ENCODE results near the gene CYB5R3.

- TF ChIP-seq, protein P1, sequence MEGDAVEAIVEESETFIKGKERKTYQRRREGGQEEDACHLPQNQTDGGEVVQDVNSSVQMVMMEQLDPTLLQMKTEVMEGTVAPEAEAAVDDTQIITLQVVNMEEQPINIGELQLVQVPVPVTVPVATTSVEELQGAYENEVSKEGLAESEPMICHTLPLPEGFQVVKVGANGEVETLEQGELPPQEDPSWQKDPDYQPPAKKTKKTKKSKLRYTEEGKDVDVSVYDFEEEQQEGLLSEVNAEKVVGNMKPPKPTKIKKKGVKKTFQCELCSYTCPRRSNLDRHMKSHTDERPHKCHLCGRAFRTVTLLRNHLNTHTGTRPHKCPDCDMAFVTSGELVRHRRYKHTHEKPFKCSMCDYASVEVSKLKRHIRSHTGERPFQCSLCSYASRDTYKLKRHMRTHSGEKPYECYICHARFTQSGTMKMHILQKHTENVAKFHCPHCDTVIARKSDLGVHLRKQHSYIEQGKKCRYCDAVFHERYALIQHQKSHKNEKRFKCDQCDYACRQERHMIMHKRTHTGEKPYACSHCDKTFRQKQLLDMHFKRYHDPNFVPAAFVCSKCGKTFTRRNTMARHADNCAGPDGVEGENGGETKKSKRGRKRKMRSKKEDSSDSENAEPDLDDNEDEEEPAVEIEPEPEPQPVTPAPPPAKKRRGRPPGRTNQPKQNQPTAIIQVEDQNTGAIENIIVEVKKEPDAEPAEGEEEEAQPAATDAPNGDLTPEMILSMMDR (IDR thresholded peaks at IDR 0.05): no peak
- TF ChIP-seq EP300 (IDR thresholded peaks at IDR 0.05) (no peak), POLR2AphosphoS5 (IDR thresholded peaks at IDR 0.05) (no peak), POLR2A (IDR thresholded peaks at IDR 0.05) (no peak)
Observed at GRCh38 chr22:42626431-42626830, 22.8 kb downstream of the CYB5R3 start.

Measured in suprapubic skin (tissue), 4 donors.